NOMO-1 treated with DMSO at 0.1 percent for 48 hours (cell line): Measurements from ENCODE around the gene CADM1.

ENCODE experiments used
- DNase-seq: peaks from one replicate; lab custom pipeline; 2025; ENCODE audit not compliant: unreplicated experiment; lab: John Stamatoyannopoulos, UW

CADM1 gene

GRCh38 chr11:115408036-115408921, 95.9 kb downstream of the CADM1 start:
- no peak for DNase-seq

GRCh38 chr11:115407496-115407895, 96.7 kb downstream of the CADM1 start:
- no peak for DNase-seq

GRCh38 chr11:115406404-115406803, 97.8 kb downstream of the CADM1 start:
- no peak for DNase-seq

GRCh38 chr11:115398333-115399080, 105.7 kb downstream of the CADM1 start:
- DNase-seq, result no peak

- no peak for DNase-seq
These were observed 107.7 kb downstream of the CADM1 start for GRCh38 chr11:115396533-115396932.

- DNase-seq, result no peak
These were observed 110.3 kb downstream of the CADM1 start for GRCh38 chr11:115393950-115394349.

GRCh38 chr11:115391598-115391997, 112.6 kb downstream of the CADM1 start:
- DNase-seq, result no peak

GRCh38 chr11:115391160-115391559, 113.1 kb downstream of the CADM1 start:
- no peak for DNase-seq

- peak; percentile 79 for DNase-seq
These were observed 113.8 kb downstream of the CADM1 start for GRCh38 chr11:115390441-115390840.

GRCh38 chr11:115389790-115390189, 114.4 kb downstream of the CADM1 start:
- DNase-seq, result peak; percentile 27

- DNase-seq, result no peak
These were observed 119.0 kb downstream of the CADM1 start for GRCh38 chr11:115385226-115385625.

GRCh38 chr11:115384236-115384635, 120.0 kb downstream of the CADM1 start:
- DNase-seq, result no peak

- no peak for DNase-seq
These were observed 120.8 kb downstream of the CADM1 start for GRCh38 chr11:115383431-115383830.

- DNase-seq, result peak; percentile 75
These were observed 124.7 kb downstream of the CADM1 start for GRCh38 chr11:115379528-115379927.

- DNase-seq, result peak; percentile 41
These were observed 125.7 kb downstream of the CADM1 start for GRCh38 chr11:115378557-115378956.

- DNase-seq, result peak; percentile 84
These were observed 126.3 kb downstream of the CADM1 start for GRCh38 chr11:115377882-115378296.

- DNase-seq, result no peak
These were observed 135.6 kb downstream of the CADM1 start for GRCh38 chr11:115368616-115369015.

- DNase-seq, result no peak
These were observed 137.4 kb downstream of the CADM1 start for GRCh38 chr11:115366826-115367225.

GRCh38 chr11:115365907-115366306, 138.3 kb downstream of the CADM1 start:
- no peak for DNase-seq

- DNase-seq, result no peak
These were observed 139.3 kb downstream of the CADM1 start for GRCh38 chr11:115364896-115365295.

- DNase-seq, result no peak
These were observed 140.3 kb downstream of the CADM1 start for GRCh38 chr11:115363921-115364320.

- no peak for DNase-seq
These were observed 140.8 kb downstream of the CADM1 start for GRCh38 chr11:115363426-115363825.
